SK-N-SH treated with all-trans-retinoic acid at 6 μM for 48 hours (cell line): ENCODE measurements around the gene LEO1.

Source experiments
- ATAC-seq: fragments of 200-7000 bp; cut with Tn5 transposase; 3 replicates; pipeline ENCODE4 v1.9.1; 2020; ENCODE audit warnings: mild to moderate bottlenecking, moderate library complexity
- ARNTL ChIP-seq: fragments of 450-650 bp; formaldehyde crosslinking; IDR thresholded peaks from 2 replicates; pipeline ENCODE4 v1.5.0; 2020; ENCODE audit warnings: low read depth, mild to moderate bottlenecking, moderate library complexity, borderline replicate concordance
- BACH2 ChIP-seq: fragments of 250-450 bp; sonication (Bioruptor Pico); IDR thresholded peaks from 2 replicates; pipeline ENCODE4 v1.9.0; 2021; ENCODE audit warnings: mild to moderate bottlenecking, borderline replicate concordance
- CREB5 ChIP-seq: fragments of 250-450 bp; sonication (Bioruptor Pico); IDR thresholded peaks from 2 replicates; pipeline ENCODE4 v1.5.1; 2020; ENCODE audit warnings: low read depth, mild to moderate bottlenecking, moderate library complexity
- CSDC2 ChIP-seq: fragments of 250-450 bp; sonication (Bioruptor Pico); IDR thresholded peaks from 2 replicates; pipeline ENCODE4 v1.5.0; 2020; ENCODE audit warnings: mild to moderate bottlenecking, moderate library complexity
- CSRNP3 ChIP-seq: fragments of 250-450 bp; sonication (Bioruptor Pico); IDR thresholded peaks from 2 replicates; pipeline ENCODE4 v1.5.1; 2021; ENCODE audit warnings: mild to moderate bottlenecking, moderate library complexity
- ESRRG ChIP-seq: fragments of 250-450 bp; sonication (Bioruptor Pico); IDR thresholded peaks from 2 replicates; pipeline ENCODE4 v1.6.1; 2021; ENCODE audit warnings: mild to moderate bottlenecking
- GLIS3 ChIP-seq: fragments of 250-450 bp; sonication (Bioruptor Pico); IDR thresholded peaks from 2 replicates; pipeline ENCODE4 v1.5.0; 2020; ENCODE audit warnings: mild to moderate bottlenecking, moderate library complexity
- ISL1 ChIP-seq: fragments of 250-450 bp; sonication (Bioruptor Pico); IDR thresholded peaks from 2 replicates; pipeline ENCODE4 v2.1.2; 2022; ENCODE audit warnings: mild to moderate bottlenecking, moderate library complexity
- OSR1 ChIP-seq: fragments of 250-450 bp; sonication (Bioruptor Pico); IDR thresholded peaks from 2 replicates; pipeline ENCODE4 v1.8.0; 2022; ENCODE audit warnings: moderate library complexity, mild to moderate bottlenecking, inconsistent platforms
- PATZ1 ChIP-seq: fragments of 250-450 bp; sonication (Bioruptor Pico); IDR thresholded peaks from 2 replicates; pipeline ENCODE4 v1.8.0; 2020; ENCODE audit warnings: mild to moderate bottlenecking, moderate library complexity, borderline replicate concordance
- POU6F1 ChIP-seq: fragments of 250-450 bp; sonication (Bioruptor Pico); IDR thresholded peaks from 2 replicates; pipeline ENCODE4 v1.8.0; 2021; ENCODE audit warnings: low read depth, mild to moderate bottlenecking, moderate library complexity, borderline replicate concordance
- PPARA ChIP-seq: fragments of 250-450 bp; sonication (Bioruptor Pico); IDR thresholded peaks from 2 replicates; pipeline ENCODE4 v1.5.0; 2020; ENCODE audit warnings: mild to moderate bottlenecking, borderline replicate concordance
- RARB ChIP-seq: fragments of 250-450 bp; sonication (Bioruptor Pico); IDR thresholded peaks from 2 replicates; pipeline ENCODE4 v1.8.0; 2021; ENCODE audit warnings: mild to moderate bottlenecking, moderate library complexity
- SNAI2 ChIP-seq: fragments of 250-450 bp; sonication (Bioruptor Pico); IDR thresholded peaks from 2 replicates; pipeline ENCODE4 v1.5.0; 2020; ENCODE audit warnings: mild to moderate bottlenecking, moderate library complexity
- TCF4 ChIP-seq: fragments of 250-450 bp; sonication (Bioruptor Pico); IDR thresholded peaks from 2 replicates; pipeline ENCODE4 v1.8.0; 2021; ENCODE audit warnings: mild to moderate bottlenecking, moderate library complexity, borderline replicate concordance
- TSHZ2 ChIP-seq: fragments of 250-450 bp; sonication (Bioruptor Pico); IDR thresholded peaks from 2 replicates; pipeline ENCODE4 v1.5.0; 2020; ENCODE audit warnings: mild to moderate bottlenecking, moderate library complexity
- ZC3H10 ChIP-seq: fragments of 250-450 bp; sonication (Bioruptor Pico); IDR thresholded peaks from 2 replicates; pipeline ENCODE4 v1.5.1; 2021; ENCODE audit warnings: mild to moderate bottlenecking, moderate library complexity
- ZFP3 ChIP-seq: fragments of 250-450 bp; sonication (Bioruptor Pico); IDR thresholded peaks from 2 replicates; pipeline ENCODE4 v1.5.0; 2020; ENCODE audit warnings: mild to moderate bottlenecking, moderate library complexity
- ZFP30 ChIP-seq: fragments of 450-650 bp; formaldehyde crosslinking; IDR thresholded peaks from 2 replicates; pipeline ENCODE4 v1.5.0; 2022; ENCODE audit warnings: mild to moderate bottlenecking, moderate library complexity
- ZNF565 ChIP-seq: fragments of 450-650 bp; formaldehyde crosslinking; conservative IDR thresholded peaks from 2 replicates; pipeline ENCODE4 v1.5.0; 2020; ENCODE audit warnings: low read depth, mild to moderate bottlenecking, moderate library complexity
- ZNF70 ChIP-seq: fragments of 450-650 bp; formaldehyde crosslinking; IDR thresholded peaks from 2 replicates; pipeline ENCODE4 v1.5.0; 2020; ENCODE audit warnings: mild to moderate bottlenecking, moderate library complexity

Gene LEO1

GRCh38 chr15:51926809-51927208, 44.8 kb downstream of the LEO1 start:
- no peak for ATAC-seq
- TF ChIP-seq TCF4 (CRISPR knock-in tag) (no peak), POU6F1 (CRISPR knock-in tag) (no peak), PPARA (CRISPR knock-in tag) (no peak), OSR1 (CRISPR knock-in tag) (no peak), ZFP3 (CRISPR knock-in tag) (no peak), ZFP30 (CRISPR knock-in tag) (no peak), CREB5 (CRISPR knock-in tag) (no peak), ESRRG (CRISPR knock-in tag) (no peak), ZC3H10 (CRISPR knock-in tag) (no peak), ZNF70 (CRISPR knock-in tag) (no peak), BACH2 (CRISPR knock-in tag) (no peak)

GRCh38 chr15:51924156-51925068, 47.2 kb downstream of the LEO1 start:
- TF ChIP-seq ZFP3 (CRISPR knock-in tag) (no peak), ESRRG (CRISPR knock-in tag) (no peak), RARB (CRISPR knock-in tag) (no peak), TSHZ2 (CRISPR knock-in tag) (no peak), ARNTL (CRISPR knock-in tag) (no peak), POU6F1 (CRISPR knock-in tag) (no peak), OSR1 (CRISPR knock-in tag) (no peak), BACH2 (CRISPR knock-in tag) (no peak), ZC3H10 (CRISPR knock-in tag) (no peak), ZNF70 (CRISPR knock-in tag) (no peak), PPARA (CRISPR knock-in tag) (no peak), GLIS3 (CRISPR knock-in tag) (no peak), CSRNP3 (CRISPR knock-in tag) (no peak), CSDC2 (CRISPR knock-in tag) (no peak), TCF4 (CRISPR knock-in tag) (no peak), PATZ1 (CRISPR knock-in tag) (no peak), ZNF565 (CRISPR knock-in tag) (no peak), ISL1 (CRISPR knock-in tag) (no peak), SNAI2 (CRISPR knock-in tag) (no peak)
- ATAC-seq, result peak; percentile 46; the same call in 1 of the 3 replicates
